ENCODE data around the gene LY6G5B. TPM values are rescaled to one million over a fixed set of nuclear protein-coding genes. Genes with fewer than 3 reads are reported as not detected.

The LY6G5B gene
- total RNA-seq, 3 donors from 2014 or later: 13.1 to 17.2 (median 15.5) TPM

- TF ChIP-seq, protein P1, sequence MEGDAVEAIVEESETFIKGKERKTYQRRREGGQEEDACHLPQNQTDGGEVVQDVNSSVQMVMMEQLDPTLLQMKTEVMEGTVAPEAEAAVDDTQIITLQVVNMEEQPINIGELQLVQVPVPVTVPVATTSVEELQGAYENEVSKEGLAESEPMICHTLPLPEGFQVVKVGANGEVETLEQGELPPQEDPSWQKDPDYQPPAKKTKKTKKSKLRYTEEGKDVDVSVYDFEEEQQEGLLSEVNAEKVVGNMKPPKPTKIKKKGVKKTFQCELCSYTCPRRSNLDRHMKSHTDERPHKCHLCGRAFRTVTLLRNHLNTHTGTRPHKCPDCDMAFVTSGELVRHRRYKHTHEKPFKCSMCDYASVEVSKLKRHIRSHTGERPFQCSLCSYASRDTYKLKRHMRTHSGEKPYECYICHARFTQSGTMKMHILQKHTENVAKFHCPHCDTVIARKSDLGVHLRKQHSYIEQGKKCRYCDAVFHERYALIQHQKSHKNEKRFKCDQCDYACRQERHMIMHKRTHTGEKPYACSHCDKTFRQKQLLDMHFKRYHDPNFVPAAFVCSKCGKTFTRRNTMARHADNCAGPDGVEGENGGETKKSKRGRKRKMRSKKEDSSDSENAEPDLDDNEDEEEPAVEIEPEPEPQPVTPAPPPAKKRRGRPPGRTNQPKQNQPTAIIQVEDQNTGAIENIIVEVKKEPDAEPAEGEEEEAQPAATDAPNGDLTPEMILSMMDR (IDR thresholded peaks at IDR 0.05): no peak
- no peak for ATAC-seq
These were observed 45.7 kb upstream of the LY6G5B start for GRCh38 chr6:31624070-31624469.

GRCh38 chr6:31626952-31627351, 42.8 kb upstream of the LY6G5B start:
- no peak overlapping the region for H3K4me3 ChIP-seq
- ATAC-seq (no peak), DNase-seq (no peak)
- H3K4me1 ChIP-seq (ENCODE audit: low read depth): peaks cover 3% of the 10 kb centered on the region
- intact Hi-C loops (cut with DNase I, micrococcal nuclease): no loop called here
- peaks cover 46% of the 10 kb centered on the region for H3K36me3 ChIP-seq (ENCODE audit: low read depth)
- H3K9me3 ChIP-seq: no peaks in the 10 kb centered on the region
- TF ChIP-seq, protein P1 (IDR thresholded peaks at IDR 0.05): no peak

More at GRCh38 chr6:31624070-31624469, 45.7 kb upstream of the LY6G5B start:
- intact Hi-C loops (cut with DNase I, micrococcal nuclease): no loop called here
- Histone ChIP-seq H3K4me3 (no peak overlapping the region), H3K4me1 (ENCODE audit: low read depth) (peaks cover 9% of the 10 kb centered on the region), H3K9me3 (no peaks in the 10 kb centered on the region), H3K36me3 (ENCODE audit: low read depth) (peaks cover 40% of the 10 kb centered on the region)
- no peak for DNase-seq

- H3K4me1 ChIP-seq (ENCODE audit: low read depth): no peaks in the 10 kb centered on the region
- no peak for ATAC-seq
- H3K9me3 ChIP-seq: no peaks in the 10 kb centered on the region
- peaks cover 46% of the 10 kb centered on the region for H3K36me3 ChIP-seq (ENCODE audit: low read depth)
- DNase-seq: no peak
- H3K4me3 ChIP-seq: no peak overlapping the region
- TF ChIP-seq, protein P1 (IDR thresholded peaks at IDR 0.05): no peak
- intact Hi-C loops (cut with DNase I, micrococcal nuclease): no loop called here
These were observed 42.0 kb upstream of the LY6G5B start for GRCh38 chr6:31627690-31628287.

DNA sequence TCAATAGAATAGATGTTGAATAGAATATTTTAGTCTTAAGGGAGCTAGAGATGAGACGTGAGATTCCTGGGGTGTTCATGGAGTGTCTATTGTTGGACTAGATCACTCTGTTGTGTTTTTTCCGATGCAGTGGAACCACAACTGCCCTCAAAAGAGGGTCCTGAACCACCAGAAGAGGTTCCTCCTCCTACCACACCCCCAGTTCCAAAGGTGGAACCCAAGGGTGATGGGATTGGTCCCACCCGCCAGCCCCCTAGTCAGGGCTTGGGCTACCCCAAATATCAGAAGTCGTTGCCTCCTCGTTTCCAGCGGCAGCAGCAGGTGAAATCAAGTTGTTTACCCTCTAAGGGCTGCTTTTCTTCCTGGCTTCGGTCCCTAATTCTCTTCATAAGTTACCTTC, 40.8 kb upstream of the LY6G5B start:
- H3K9me3 ChIP-seq: no peaks in the 10 kb centered on the region
- ATAC-seq (no peak), DNase-seq (no peak)
- no peaks in the 10 kb centered on the region for H3K4me1 ChIP-seq (ENCODE audit: low read depth)
- TF ChIP-seq, protein P1 (IDR thresholded peaks at IDR 0.05): no peak
- intact Hi-C loops (cut with DNase I, micrococcal nuclease): no loop called here
- H3K4me3 ChIP-seq: no peak overlapping the region
- H3K36me3 ChIP-seq (ENCODE audit: low read depth): peaks cover 46% of the 10 kb centered on the region

GRCh38 chr6:31630177-31630934, 39.4 kb upstream of the LY6G5B start:
- intact Hi-C loops (cut with DNase I, micrococcal nuclease): no loop called here
- no peaks in the 10 kb centered on the region for H3K4me1 ChIP-seq (ENCODE audit: low read depth)
- DNase-seq: no peak
- H3K9me3 ChIP-seq: no peaks in the 10 kb centered on the region
- TF ChIP-seq, protein P1 (IDR thresholded peaks at IDR 0.05): no peak
- no peak overlapping the region for H3K4me3 ChIP-seq
- ATAC-seq: no peak
- peaks cover 35% of the 10 kb centered on the region for H3K36me3 ChIP-seq (ENCODE audit: low read depth)

Data from mucosa of descending colon (tissue), 3 donors.